Astrocyte of the spinal cord (primary cell): Measurements from ENCODE around the gene SPATA3.

ENCODE experiments used
- DNase-seq: peaks from one replicate; pipeline ENCODE4 v3.0.0; 2011; ENCODE audit warnings: low read depth, low spot score
- H3K4me3 ChIP-seq: 2 replicates; pipeline ENCODE4 v1.5.1; 2011; ENCODE audit warnings: low read depth, mild to moderate bottlenecking, low read length, moderate library complexity
- CTCF ChIP-seq: IDR thresholded peaks from 2 replicates; pipeline ENCODE4 v1.5.1; 2012; ENCODE audit warnings: low read depth, mild to moderate bottlenecking, low read length, inconsistent platforms
- in situ Hi-C: cut with HindIII; loops from 2 replicates; pipeline ENCODE4 v1.10.0; 2017; ENCODE audit warnings: low sequenced_read_pairs

SPATA3 gene

GRCh38 chr2:230995821-230996220 lies at the start of gene SPATA3:
Gene SPATA3, plus strand, starts transcription at chr2:230996121. Its CDS starts 113 bp downstream, at chr2:230996234.
- no peak for DNase-seq
- in situ Hi-C loops = no loop called here
- no peak for TF ChIP-seq CTCF
- H3K4me3 ChIP-seq = no peak within 1 kb of the TSS

GRCh38 chr2:230946429-230947234 lies 49.3 kb upstream of the SPATA3 start:
- no peak overlapping the region for H3K4me3 ChIP-seq
- in situ Hi-C loops = no loop called here
- no peak for DNase-seq
- TF ChIP-seq CTCF = no peak

- in situ Hi-C loops = no loop called here
- no peak for DNase-seq
- H3K4me3 ChIP-seq = no peak overlapping the region
- no peak for TF ChIP-seq CTCF
These were observed 48.7 kb upstream of the SPATA3 start for GRCh38 chr2:230947235-230947576.

- in situ Hi-C loops = no loop called here
- no peak overlapping the region for H3K4me3 ChIP-seq
- no peak for DNase-seq
- no peak for TF ChIP-seq CTCF
These were observed 48.0 kb upstream of the SPATA3 start for GRCh38 chr2:230947908-230948365.

GRCh38 chr2:230949966-230950873 lies 45.7 kb upstream of the SPATA3 start:
- no peak for DNase-seq
- TF ChIP-seq CTCF = no peak
- H3K4me3 ChIP-seq = no peak overlapping the region
- in situ Hi-C loops = no loop called here

- no peak for TF ChIP-seq CTCF
- no peak for DNase-seq
- in situ Hi-C loops = no loop called here
- no peak overlapping the region for H3K4me3 ChIP-seq
These were observed 45.0 kb upstream of the SPATA3 start for GRCh38 chr2:230950874-230951339.
